ENCODE measurements around the gene APMAP. TPM values are rescaled to one million over a fixed set of nuclear protein-coding genes. Genes with fewer than 3 reads are reported as not detected.

Gene APMAP
- total RNA-seq, 1 donor = 70.2 TPM

GRCh38 chr20:25032478-25033264 lies 40.1 kb upstream of the APMAP start:
- H3K79me2 ChIP-seq (ENCODE audit: insufficient read depth, low read length) = no peaks in the 10 kb centered on the region
- TF ChIP-seq CTCF (IDR thresholded peaks at IDR 0.05; ENCODE audit: extremely low read depth, low read depth, low read length) = no peak
- DNase-seq (ENCODE audit: insufficient read length, low spot score, missing footprints) = no peak
- H3K27ac ChIP-seq (ENCODE audit: low read depth, low read length) = no peak overlapping the region
- no peaks in the 10 kb centered on the region for H3K36me3 ChIP-seq (ENCODE audit: insufficient read depth, low read length)
- no peaks in the 10 kb centered on the region for H4K20me1 ChIP-seq (ENCODE audit: insufficient read depth, low read length)
- no peaks in the 10 kb centered on the region for H3K9me3 ChIP-seq (ENCODE audit: low read depth, low read length)
- no peaks in the 10 kb centered on the region for H3K27me3 ChIP-seq (ENCODE audit: insufficient read depth, low read length)
- H3K4me2 ChIP-seq (ENCODE audit: insufficient read depth, low read length) = peak overlapping the region; percentile 19
- H3K4me1 ChIP-seq (ENCODE audit: insufficient read depth, low read length) = no peaks in the 10 kb centered on the region
- H3K4me3 ChIP-seq (ENCODE audit: insufficient read depth, low read length) = no peak overlapping the region
- peak overlapping the region; percentile 37 for H2AFZ ChIP-seq (ENCODE audit: low read length)

- no peaks in the 10 kb centered on the region for H3K36me3 ChIP-seq (ENCODE audit: insufficient read depth, low read length)
- DNase-seq (ENCODE audit: insufficient read length, low spot score, missing footprints) = no peak
Observed at GRCh38 chr20:25032065-25032477, 39.5 kb upstream of the APMAP start.

GRCh38 chr20:25031241-25031640 lies 38.7 kb upstream of the APMAP start:
- H3K36me3 ChIP-seq (ENCODE audit: insufficient read depth, low read length) = no peaks in the 10 kb centered on the region
- TF ChIP-seq CTCF (IDR thresholded peaks at IDR 0.05; ENCODE audit: extremely low read depth, low read depth, low read length) = no peak
- peaks cover 1% of the 10 kb centered on the region for H4K20me1 ChIP-seq (ENCODE audit: insufficient read depth, low read length)
- DNase-seq (ENCODE audit: insufficient read length, low spot score, missing footprints) = peak; percentile 45
- H3K79me2 ChIP-seq (ENCODE audit: insufficient read depth, low read length) = no peaks in the 10 kb centered on the region
- no peak overlapping the region for H2AFZ ChIP-seq (ENCODE audit: low read length)
- H3K27me3 ChIP-seq (ENCODE audit: insufficient read depth, low read length) = peaks cover 3% of the 10 kb centered on the region
- no peaks in the 10 kb centered on the region for H3K4me1 ChIP-seq (ENCODE audit: insufficient read depth, low read length)
- H3K4me2 ChIP-seq (ENCODE audit: insufficient read depth, low read length) = no peak overlapping the region
- H3K9me3 ChIP-seq (ENCODE audit: low read depth, low read length) = no peaks in the 10 kb centered on the region
- H3K27ac ChIP-seq (ENCODE audit: low read depth, low read length) = no peak overlapping the region
- no peak overlapping the region for H3K4me3 ChIP-seq (ENCODE audit: insufficient read depth, low read length)

More at GRCh38 chr20:25032065-25032477, 39.5 kb upstream of the APMAP start:
- H3K27ac ChIP-seq (ENCODE audit: low read depth, low read length) = no peak overlapping the region
- H3K27me3 ChIP-seq (ENCODE audit: insufficient read depth, low read length) = no peaks in the 10 kb centered on the region
- no peak for TF ChIP-seq CTCF (IDR thresholded peaks at IDR 0.05; ENCODE audit: extremely low read depth, low read depth, low read length)
- H3K4me3 ChIP-seq (ENCODE audit: insufficient read depth, low read length) = no peak overlapping the region
- no peaks in the 10 kb centered on the region for H3K9me3 ChIP-seq (ENCODE audit: low read depth, low read length)
- H4K20me1 ChIP-seq (ENCODE audit: insufficient read depth, low read length) = no peaks in the 10 kb centered on the region
- H2AFZ ChIP-seq (ENCODE audit: low read length) = no peak overlapping the region
- no peaks in the 10 kb centered on the region for H3K4me1 ChIP-seq (ENCODE audit: insufficient read depth, low read length)
- no peak overlapping the region for H3K4me2 ChIP-seq (ENCODE audit: insufficient read depth, low read length)
- no peaks in the 10 kb centered on the region for H3K79me2 ChIP-seq (ENCODE audit: insufficient read depth, low read length)

- TF ChIP-seq CTCF (IDR thresholded peaks at IDR 0.05; ENCODE audit: extremely low read depth, low read depth, low read length) = no peak
- H3K27ac ChIP-seq (ENCODE audit: low read depth, low read length) = no peak overlapping the region
Observed at GRCh38 chr20:25030649-25031207, 38.2 kb upstream of the APMAP start.

More at GRCh38 chr20:25030649-25031207, 38.2 kb upstream of the APMAP start:
- Histone ChIP-seq H3K79me2 (ENCODE audit: insufficient read depth, low read length) (no peaks in the 10 kb centered on the region), H3K4me1 (ENCODE audit: insufficient read depth, low read length) (no peaks in the 10 kb centered on the region), H3K27me3 (ENCODE audit: insufficient read depth, low read length) (peaks cover 3% of the 10 kb centered on the region), H2AFZ (ENCODE audit: low read length) (no peak overlapping the region), H3K4me2 (ENCODE audit: insufficient read depth, low read length) (no peak overlapping the region), H3K36me3 (ENCODE audit: insufficient read depth, low read length) (no peaks in the 10 kb centered on the region), H3K9me3 (ENCODE audit: low read depth, low read length) (no peaks in the 10 kb centered on the region), H3K4me3 (ENCODE audit: insufficient read depth, low read length) (no peak overlapping the region), H4K20me1 (ENCODE audit: insufficient read depth, low read length) (peaks cover 5% of the 10 kb centered on the region)
- DNase-seq (ENCODE audit: insufficient read length, low spot score, missing footprints) = no peak

Data from osteoblast (primary cell).